NT2/D1 (cell line): ENCODE results near the gene GSN.

Experiments
- DNase-seq: peaks from one replicate; pipeline ENCODE4 v3.0.0-alpha.2; 2011; ENCODE audit warnings: low read depth, low spot score
- H3K27me3 ChIP-seq: 2 replicates; pipeline ENCODE4 v1.6.0; 2011; ENCODE audit warnings: mild to moderate bottlenecking; ENCODE audit not compliant: insufficient read length, insufficient read depth
- H3K36me3 ChIP-seq: 2 replicates; pipeline ENCODE4 v1.6.1; 2011; ENCODE audit warnings: mild to moderate bottlenecking, low read length, mixed read lengths; ENCODE audit not compliant: insufficient read depth, insufficient read length
- H3K4me1 ChIP-seq: 2 replicates; pipeline ENCODE4 v1.5.1; 2011; ENCODE audit not compliant: insufficient read depth, insufficient read length
- H3K4me3 ChIP-seq: 2 replicates; pipeline ENCODE4 v1.5.1; 2011; ENCODE audit warnings: low read depth; ENCODE audit not compliant: insufficient read length
- H3K9ac ChIP-seq: 2 replicates; pipeline ENCODE4 v1.6.0; 2011; ENCODE audit warnings: low read depth; ENCODE audit not compliant: insufficient read length
- H3K9me3 ChIP-seq: 2 replicates; pipeline ENCODE4 v1.5.1; 2011; ENCODE audit warnings: mild to moderate bottlenecking, low read length; ENCODE audit not compliant: insufficient read depth
- SUZ12 ChIP-seq: IDR thresholded peaks from 2 replicates; pipeline ENCODE4 v1.6.1; 2011; ENCODE audit not compliant: insufficient read length, insufficient read depth; ENCODE audit errors: extremely low read depth
- YY1 ChIP-seq: IDR thresholded peaks from 2 replicates; pipeline ENCODE4 v1.6.1; 2011; ENCODE audit not compliant: insufficient read length, insufficient read depth
- ZNF274 ChIP-seq: IDR thresholded peaks from 2 replicates; pipeline ENCODE4 v1.6.1; 2011; ENCODE audit warnings: mild to moderate bottlenecking, low read depth, low read length

The GSN gene

DNA sequence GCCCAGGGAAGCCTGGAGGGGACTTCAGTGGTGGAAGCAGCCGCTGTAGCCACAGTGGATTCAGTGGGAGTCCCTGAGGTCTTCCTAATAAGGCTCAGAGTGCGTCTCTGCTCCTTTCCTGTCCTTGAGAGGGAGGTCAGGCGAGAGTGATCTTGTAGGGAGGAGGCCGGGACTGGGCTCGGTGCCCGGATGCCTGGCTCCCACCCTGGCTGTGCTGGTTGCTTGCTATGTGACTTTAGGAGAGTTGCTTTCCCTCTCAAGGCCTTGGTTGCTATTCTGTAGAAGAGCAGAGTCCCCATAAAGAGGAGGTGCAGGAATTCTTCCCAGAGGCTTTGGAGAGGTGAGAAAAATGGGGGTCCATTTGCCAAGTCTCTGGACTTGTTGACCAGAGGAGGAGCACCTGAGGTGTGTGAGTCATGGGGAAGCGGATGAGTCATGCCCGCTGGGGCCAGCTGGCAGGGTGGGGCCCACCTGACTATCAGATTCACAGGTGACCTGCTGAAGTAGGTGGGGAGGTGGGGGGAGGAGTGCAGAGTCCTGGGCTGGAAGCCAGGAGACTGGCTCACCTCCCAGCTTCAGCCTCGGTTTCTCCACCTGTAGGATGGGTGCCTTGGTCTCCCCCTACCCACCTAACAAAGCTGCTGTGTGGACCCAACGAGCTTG, 13.8 kb downstream of the GSN start:
- no peak for DNase-seq
- Histone ChIP-seq H3K4me3 (no peak overlapping the region), H3K9me3 (no peaks in the 10 kb centered on the region), H3K36me3 (peaks cover 19% of the 10 kb centered on the region), H3K4me1 (peaks cover 43% of the 10 kb centered on the region), H3K27me3 (peaks cover 24% of the 10 kb centered on the region), H3K9ac (no peak overlapping the region)
- TF ChIP-seq YY1 (no peak), ZNF274 (no peak), SUZ12 (no peak)

DNA sequence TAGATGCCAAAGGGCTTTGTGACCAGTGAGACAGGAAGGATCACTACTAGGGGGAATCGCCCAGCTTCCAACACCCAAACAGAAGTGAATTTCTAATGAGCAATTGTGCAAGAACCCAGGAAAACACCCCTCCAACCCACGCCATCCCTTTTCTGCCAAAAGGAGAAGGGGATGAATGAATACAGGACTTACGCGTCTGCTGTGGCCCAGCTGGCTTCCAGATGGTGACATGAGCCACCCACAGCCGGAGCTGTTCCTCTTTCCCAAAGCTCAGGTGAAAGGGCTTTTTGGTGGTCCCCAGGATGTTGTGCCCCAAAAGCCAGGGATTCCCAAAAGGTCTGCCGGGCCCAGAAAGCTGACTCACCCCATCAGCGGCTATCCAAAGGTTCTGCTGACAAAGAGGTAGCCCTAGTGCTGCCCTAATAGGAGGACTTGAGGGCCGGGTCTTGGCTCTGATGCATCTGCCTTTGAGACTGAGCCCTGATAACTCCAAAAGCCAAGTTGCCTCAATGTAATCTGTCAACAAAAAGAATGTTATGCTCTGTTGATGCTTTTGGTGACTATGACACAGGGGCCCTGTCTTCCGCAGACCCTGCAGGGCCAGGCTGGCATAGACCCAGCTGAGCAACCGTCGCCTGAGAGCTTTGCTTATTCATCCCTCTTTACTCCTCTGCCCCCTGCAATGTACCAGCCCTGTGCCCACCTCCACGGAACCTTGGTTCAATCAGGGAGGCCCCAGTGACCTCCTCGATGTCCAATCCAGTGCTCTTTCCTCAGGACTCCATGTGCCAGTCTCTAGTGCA, 14.5 kb downstream of the GSN start:
- DNase-seq: no peak
- no peaks in the 10 kb centered on the region for H3K9me3 ChIP-seq
- no peak overlapping the region for H3K4me3 ChIP-seq
- TF ChIP-seq ZNF274 (no peak), YY1 (no peak), SUZ12 (no peak)
- peaks cover 43% of the 10 kb centered on the region for H3K4me1 ChIP-seq
- H3K27me3 ChIP-seq: peaks cover 24% of the 10 kb centered on the region
- no peak overlapping the region for H3K9ac ChIP-seq
- H3K36me3 ChIP-seq: peaks cover 19% of the 10 kb centered on the region

DNA sequence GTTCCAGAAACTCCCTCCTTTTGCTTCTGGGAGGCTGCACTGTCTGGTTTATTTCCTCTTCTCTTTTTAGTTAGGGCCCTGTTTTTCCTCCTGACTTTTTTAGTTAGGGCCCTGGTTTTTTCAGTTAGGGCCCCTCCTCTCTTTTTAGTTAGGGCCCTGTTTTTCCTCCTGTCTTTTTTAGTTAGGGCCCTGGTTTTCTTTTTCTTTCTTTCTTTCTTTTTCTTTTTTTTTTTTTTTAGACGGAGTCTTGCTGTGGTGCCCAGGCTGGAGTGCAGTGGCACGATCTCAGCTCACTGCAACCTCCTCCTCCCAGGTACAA, 15.1 kb downstream of the GSN start:
- Histone ChIP-seq H3K9ac (no peak overlapping the region), H3K27me3 (peaks cover 24% of the 10 kb centered on the region), H3K4me1 (peaks cover 45% of the 10 kb centered on the region), H3K4me3 (no peak overlapping the region), H3K36me3 (peaks cover 19% of the 10 kb centered on the region), H3K9me3 (no peaks in the 10 kb centered on the region)
- TF ChIP-seq SUZ12: no peak
- TF ChIP-seq YY1: no peak
- TF ChIP-seq ZNF274: no peak
- no peak for DNase-seq

- Histone ChIP-seq H3K4me3 (no peak overlapping the region), H3K9ac (no peak overlapping the region), H3K27me3 (peaks cover 24% of the 10 kb centered on the region), H3K9me3 (no peaks in the 10 kb centered on the region), H3K36me3 (peaks cover 19% of the 10 kb centered on the region), H3K4me1 (peaks cover 49% of the 10 kb centered on the region)
- no peak for DNase-seq
- TF ChIP-seq YY1 (no peak), SUZ12 (no peak), ZNF274 (no peak)
These were observed 16.1 kb downstream of the GSN start for GRCh38 chr9:121283856-121284732.

GRCh38 chr9:121284733-121285451, 16.9 kb downstream of the GSN start:
- H3K9me3 ChIP-seq: no peaks in the 10 kb centered on the region
- no peak for DNase-seq
- peaks cover 19% of the 10 kb centered on the region for H3K36me3 ChIP-seq
- peaks cover 21% of the 10 kb centered on the region for H3K27me3 ChIP-seq
- peaks cover 49% of the 10 kb centered on the region for H3K4me1 ChIP-seq
- TF ChIP-seq ZNF274 (no peak), SUZ12 (no peak), YY1 (no peak)
- no peak overlapping the region for H3K4me3 ChIP-seq
- H3K9ac ChIP-seq: no peak overlapping the region

- Histone ChIP-seq H3K4me3 (peak overlapping the region; percentile 20), H3K9ac (peak overlapping the region; percentile 51), H3K27me3 (peaks cover 18% of the 10 kb centered on the region), H3K9me3 (no peaks in the 10 kb centered on the region), H3K36me3 (peaks cover 19% of the 10 kb centered on the region), H3K4me1 (peaks cover 51% of the 10 kb centered on the region)
- TF ChIP-seq YY1 (no peak), SUZ12 (no peak), ZNF274 (no peak)
- no peak for DNase-seq
These were observed 18.1 kb downstream of the GSN start for GRCh38 chr9:121285835-121286687.
